Smooth muscle cell (in vitro differentiated cells): ENCODE data around the gene CBY2. TPM values are rescaled to one million over a fixed set of nuclear protein-coding genes. Genes with fewer than 3 reads are reported as not detected.

Experiments
- DNase-seq: peaks from one replicate; lab custom pipeline; 2025; ENCODE audit not compliant: unreplicated experiment; lab: John Stamatoyannopoulos, UW
- H2AFZ ChIP-seq: fragments of 200-600 bp; sonication (generic); 2 replicates; pipeline ENCODE4 v1.6.0; 2016; ENCODE audit warnings: antibody characterized with exemption, low read depth, mild to moderate bottlenecking
- H3F3A ChIP-seq: fragments of 200-600 bp; sonication (generic); 2 replicates; pipeline ENCODE4 v1.6.0; 2017; ENCODE audit warnings: antibody characterized with exemption, low read depth
- H3K27ac ChIP-seq: fragments of 200-600 bp; sonication (generic); 2 replicates; pipeline ENCODE4 v1.5.1; 2016; ENCODE audit warnings: low read depth, mild to moderate bottlenecking
- H3K27me3 ChIP-seq: fragments of 200-600 bp; sonication (generic); 2 replicates; pipeline ENCODE4 v1.6.1; 2016; ENCODE audit warnings: low read depth, mild to moderate bottlenecking
- H3K36me3 ChIP-seq: fragments of 200-600 bp; sonication (generic); 2 replicates; pipeline ENCODE4 v1.5.1; 2016; ENCODE audit warnings: low read depth
- H3K4me1 ChIP-seq: fragments of 200-600 bp; sonication (generic); 2 replicates; pipeline ENCODE4 v1.5.1; 2016; ENCODE audit warnings: low read depth
- H3K4me2 ChIP-seq: fragments of 200-600 bp; sonication (generic); 2 replicates; pipeline ENCODE4 v1.6.0; 2016; ENCODE audit warnings: mild to moderate bottlenecking
- H3K4me3 ChIP-seq: fragments of 200-600 bp; sonication (generic); 2 replicates; pipeline ENCODE4 v1.5.1; 2016; ENCODE audit warnings: mild to moderate bottlenecking
- H3K79me2 ChIP-seq: fragments of 200-600 bp; sonication (generic); 2 replicates; pipeline ENCODE4 v1.6.0; 2016; ENCODE audit warnings: low read depth, mild to moderate bottlenecking
- H3K9ac ChIP-seq: fragments of 200-600 bp; sonication (generic); 2 replicates; pipeline ENCODE4 v1.6.0; 2016; ENCODE audit warnings: low read depth
- H3K9me3 ChIP-seq: fragments of 200-600 bp; sonication (generic); replicated peaks from 2 replicates; pipeline ENCODE4 v1.5.1; 2016; ENCODE audit warnings: low read depth
- H4K20me1 ChIP-seq: fragments of 200-600 bp; sonication (generic); 2 replicates; pipeline ENCODE4 v1.6.0; 2016; ENCODE audit warnings: low read depth
- CTCF ChIP-seq: fragments of 200-600 bp; sonication (generic); IDR thresholded peaks from 2 replicates; pipeline ENCODE4 v1.5.1; 2017; ENCODE audit warnings: borderline replicate concordance, mild to moderate bottlenecking, antibody characterized with exemption; ENCODE audit not compliant: insufficient read depth, poor library complexity, severe bottlenecking
- WGBS: methylation state at CpG from one replicate; pipeline ENCODE4 v1.1.7; 2016; ENCODE audit warnings: low lambda C conversion rate; 5-methylcytosine and 5-hydroxymethylcytosine counted together
- polyA plus RNA-seq: library from polyadenylated mRNA; unstranded; fragments of >200 nt; fragmentation: Nextera tagmentation; extraction: Ambion mirVana; gene quantifications from 2 replicates; pipeline ENCODE4 v1.2.1, GENCODE V29; 2016
- total RNA-seq: library from RNA; depleted of rRNA; stranded (reverse); fragments of >200 nt; gene quantifications from 2 replicates; pipeline ENCODE4 v1.2.3, GENCODE V29; 2014

The CBY2 gene
- total and polyA plus RNA-seq, 2 experiments from 2014 or later = not detected

DNA sequence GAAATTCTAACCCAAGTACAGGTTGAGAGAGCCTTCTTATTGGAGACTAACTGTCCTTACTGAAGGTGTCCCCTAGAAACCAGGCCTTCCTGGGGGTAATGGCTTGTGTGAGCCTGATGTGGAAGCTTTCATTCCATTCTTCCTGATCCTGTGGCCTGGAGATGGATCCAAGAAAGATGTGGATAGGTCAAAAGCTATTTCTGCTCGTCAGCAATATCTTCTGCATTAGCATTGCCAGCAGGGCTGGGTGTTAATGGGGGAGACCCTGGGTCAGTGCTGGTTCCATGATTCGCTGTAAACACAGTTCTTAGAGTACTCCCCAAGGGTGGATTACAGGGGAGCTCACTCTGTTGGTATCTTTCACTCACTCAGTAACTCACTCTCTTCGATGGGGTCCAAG, 42.9 kb downstream of the CBY2 start:
- no peak for TF ChIP-seq CTCF
- WGBS = 90% methylated on average over 3 of the region's 3 CpGs
- Histone ChIP-seq H3K9me3 (no peaks in the 10 kb centered on the region), H3K36me3 (no peaks in the 10 kb centered on the region), H3F3A (peaks cover 10% of the 10 kb centered on the region), H3K27me3 (peaks cover 81% of the 10 kb centered on the region), H4K20me1 (no peaks in the 10 kb centered on the region), H3K79me2 (no peaks in the 10 kb centered on the region), H3K4me1 (peaks cover 8% of the 10 kb centered on the region), H3K9ac (no peak overlapping the region), H2AFZ (no peak overlapping the region), H3K4me2 (no peak overlapping the region), H3K27ac (no peak overlapping the region), H3K4me3 (no peak overlapping the region)
- DNase-seq = no peak

DNA sequence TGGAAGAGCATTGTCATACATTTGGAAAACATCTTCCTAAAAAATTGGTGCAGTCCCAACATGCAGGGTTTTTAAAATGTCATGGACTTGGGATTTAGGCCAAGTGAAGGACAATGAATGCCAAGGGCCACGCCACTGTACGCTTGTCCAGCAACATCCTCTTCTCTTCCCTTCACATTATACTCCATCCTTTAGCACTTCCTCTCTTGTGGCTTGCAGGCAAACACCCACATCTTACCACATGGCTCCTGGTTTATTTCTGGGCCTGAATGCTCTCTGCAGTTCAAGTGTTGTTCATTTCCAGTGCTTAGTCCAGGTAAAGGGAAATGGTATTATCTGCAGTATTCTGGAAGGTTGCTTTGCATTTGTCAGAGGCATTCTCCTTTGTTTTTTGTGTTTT, 45.0 kb downstream of the CBY2 start:
- H3K27ac ChIP-seq = no peak overlapping the region
- no peak overlapping the region for H3K9ac ChIP-seq
- 68% methylated on average over 2 of the region's 2 CpGs for WGBS
- H3K4me1 ChIP-seq = peaks cover 8% of the 10 kb centered on the region
- H3K27me3 ChIP-seq = peaks cover 81% of the 10 kb centered on the region
- no peaks in the 10 kb centered on the region for H3K36me3 ChIP-seq
- TF ChIP-seq CTCF = no peak
- no peaks in the 10 kb centered on the region for H3K9me3 ChIP-seq
- H3K79me2 ChIP-seq = no peaks in the 10 kb centered on the region
- no peaks in the 10 kb centered on the region for H4K20me1 ChIP-seq
- no peak overlapping the region for H2AFZ ChIP-seq
- peaks cover 10% of the 10 kb centered on the region for H3F3A ChIP-seq
- DNase-seq = no peak
- no peak overlapping the region for H3K4me3 ChIP-seq
- H3K4me2 ChIP-seq = no peak overlapping the region

DNA sequence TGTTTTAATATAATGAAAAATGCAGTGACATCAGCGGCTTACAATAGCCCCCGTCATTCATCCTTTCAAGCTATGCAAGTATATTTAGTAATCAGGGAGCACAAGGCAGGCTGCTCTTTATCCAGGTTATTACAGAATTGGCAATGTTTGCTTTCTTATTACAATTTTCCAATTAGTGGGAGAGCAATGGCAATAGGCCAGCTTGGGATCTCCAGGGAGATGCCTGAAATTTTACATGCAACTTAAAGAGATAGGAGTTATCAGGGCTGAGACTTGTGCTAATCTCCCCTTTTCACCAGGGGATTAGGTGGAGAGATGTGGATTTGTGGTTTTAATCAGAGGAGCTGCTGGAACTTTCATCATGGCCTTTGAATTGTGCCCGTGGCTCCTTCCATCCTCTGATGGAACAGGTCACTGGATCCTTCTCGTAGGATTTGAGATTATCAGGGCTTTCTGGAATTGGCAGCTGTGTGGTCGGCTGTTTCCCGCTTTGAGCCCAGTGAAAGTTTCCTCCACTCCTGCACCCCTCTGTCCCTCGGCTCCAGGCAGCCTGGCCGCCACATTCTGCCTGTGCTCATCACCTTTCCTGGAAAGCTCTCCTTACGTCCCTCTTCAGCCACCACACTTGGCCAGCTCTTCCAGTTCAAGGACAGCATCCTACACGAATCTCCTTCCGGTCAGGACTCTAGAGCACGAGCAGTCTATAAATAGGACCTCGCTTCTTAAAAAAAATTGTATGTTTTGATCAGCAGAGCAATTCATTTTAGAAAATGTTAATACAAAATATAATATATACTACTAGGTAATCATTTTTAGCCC, 47.0 kb downstream of the CBY2 start:
- Histone ChIP-seq H3K4me2 (no peak overlapping the region), H3K27ac (no peak overlapping the region), H2AFZ (no peak overlapping the region), H3K9ac (no peak overlapping the region), H3K27me3 (peaks cover 81% of the 10 kb centered on the region), H3K79me2 (no peaks in the 10 kb centered on the region), H3K36me3 (no peaks in the 10 kb centered on the region), H3K4me3 (no peak overlapping the region), H4K20me1 (no peaks in the 10 kb centered on the region), H3F3A (peaks cover 10% of the 10 kb centered on the region), H3K9me3 (no peaks in the 10 kb centered on the region), H3K4me1 (peaks cover 8% of the 10 kb centered on the region)
- WGBS = 43% methylated on average over 13 of the region's 13 CpGs
- DNase-seq = no peak
- TF ChIP-seq CTCF = no peak

- peaks cover 8% of the 10 kb centered on the region for H3K4me1 ChIP-seq
- H3K27me3 ChIP-seq = peaks cover 74% of the 10 kb centered on the region
- no peak for TF ChIP-seq CTCF
- no peaks in the 10 kb centered on the region for H3K79me2 ChIP-seq
- H3K27ac ChIP-seq = no peak overlapping the region
- WGBS = 86% methylated on average over 3 of the region's 3 CpGs
- H2AFZ ChIP-seq = no peak overlapping the region
- H3K9ac ChIP-seq = no peak overlapping the region
- no peaks in the 10 kb centered on the region for H3K9me3 ChIP-seq
- DNase-seq = no peak
- no peak overlapping the region for H3K4me2 ChIP-seq
- peaks cover 10% of the 10 kb centered on the region for H3F3A ChIP-seq
- H3K36me3 ChIP-seq = no peaks in the 10 kb centered on the region
- H4K20me1 ChIP-seq = no peaks in the 10 kb centered on the region
- no peak overlapping the region for H3K4me3 ChIP-seq
Observed at GRCh38 chr13:45750566-45750965, 48.4 kb downstream of the CBY2 start.
